NCI-H2081 treated with DMSO at 0.1 percent for 48 hours (cell line): ENCODE data around the gene KCNJ12.
"Not testable (repeated sequence)": the region's sequence is repeated elsewhere in the genome, so short reads cannot be mapped to it uniquely, and the experiment has no call there.

ENCODE experiments used
- DNase-seq: peaks from one replicate; lab custom pipeline; 2025; lab: John Stamatoyannopoulos, UW

Gene KCNJ12

DNA sequence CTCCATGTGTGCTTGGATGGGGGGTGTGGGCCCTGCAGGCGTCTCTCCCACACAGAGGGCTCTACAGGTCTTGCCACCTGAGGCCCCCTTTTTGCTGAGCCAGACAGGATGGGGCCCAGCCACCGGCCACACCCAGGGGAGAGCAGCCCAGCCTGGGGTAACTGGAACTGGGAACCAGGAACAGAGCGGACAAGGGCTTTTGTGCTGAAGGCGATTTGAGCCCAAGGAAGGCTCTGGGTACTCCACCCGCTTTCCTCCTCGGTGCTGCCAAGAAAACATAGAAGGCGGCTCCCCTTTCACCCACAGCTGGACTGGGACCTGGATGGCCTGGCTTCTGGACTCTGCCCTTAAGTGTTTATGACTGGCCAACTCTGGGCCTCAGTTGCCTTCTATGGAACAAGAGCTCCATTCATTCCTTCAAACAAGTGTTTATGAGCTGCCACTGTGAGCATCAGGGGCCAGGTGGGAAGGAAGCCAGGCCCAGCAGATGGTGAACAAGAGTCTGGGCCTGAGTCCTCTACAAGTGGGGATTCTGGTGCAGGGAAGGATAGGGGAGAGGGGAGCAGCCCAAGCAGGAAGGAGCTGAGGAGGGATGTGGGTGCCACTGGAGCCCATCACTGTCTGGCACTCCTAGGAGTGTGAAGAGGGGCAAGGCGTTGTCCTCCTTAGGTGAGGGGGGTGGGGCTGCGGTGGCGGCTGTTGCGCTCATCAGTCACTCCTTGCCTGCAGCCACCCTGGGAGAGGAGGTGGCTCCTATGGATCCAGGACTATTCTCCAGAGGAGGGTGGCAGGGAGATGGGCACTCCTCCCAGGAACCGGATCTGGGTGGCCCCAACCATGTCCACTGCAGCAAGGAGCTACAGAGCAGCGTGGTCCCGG lies 46.4 kb downstream of the KCNJ12 start:
- not testable (repeated sequence) for DNase-seq

DNA sequence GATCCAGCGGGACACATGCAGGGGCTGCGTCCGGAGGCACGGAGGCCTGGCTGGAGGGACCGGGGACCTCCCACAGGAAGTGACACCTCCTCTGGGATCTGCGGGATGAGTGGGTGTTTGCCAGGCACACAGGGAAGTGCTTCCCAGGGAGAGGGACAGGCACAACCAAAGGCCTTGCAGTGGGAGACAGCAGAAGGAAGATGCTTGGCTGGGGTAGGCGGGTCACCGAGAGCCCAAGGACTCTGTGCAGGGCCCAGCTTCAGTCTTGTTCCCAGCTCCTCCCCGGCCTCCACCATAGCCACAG lies 47.0 kb downstream of the KCNJ12 start:
- DNase-seq = not testable (repeated sequence)

GRCh38 chr17:21424697-21425096 lies 48.5 kb downstream of the KCNJ12 start:
- not testable (repeated sequence) for DNase-seq

- no peak for DNase-seq
These were observed 49.2 kb downstream of the KCNJ12 start for GRCh38 chr17:21425321-21425720.

- DNase-seq = no peak
These were observed 49.6 kb downstream of the KCNJ12 start for GRCh38 chr17:21425736-21426135.

DNA sequence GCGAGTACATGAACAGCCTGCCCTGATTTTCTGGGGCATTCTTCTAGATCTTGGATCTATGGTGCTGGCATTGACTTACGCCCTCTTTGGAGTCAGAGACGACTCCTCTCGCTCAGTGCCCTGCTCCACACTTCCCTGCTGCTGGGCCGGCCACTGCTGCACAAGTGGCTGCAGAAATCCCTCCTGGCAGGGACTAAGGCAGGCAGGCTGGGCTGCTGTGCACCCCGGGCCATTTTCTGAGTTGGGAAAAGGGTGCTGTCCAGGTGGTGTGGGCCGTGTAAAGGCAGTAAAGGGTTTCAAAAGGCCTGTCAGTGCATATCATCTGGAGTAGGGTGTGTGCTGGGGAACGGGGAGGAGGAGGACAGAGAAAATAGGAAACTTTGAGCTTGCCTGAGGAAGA lies 50.1 kb downstream of the KCNJ12 start:
- not testable (repeated sequence) for DNase-seq

GRCh38 chr17:21426876-21427275 lies 50.7 kb downstream of the KCNJ12 start:
- DNase-seq = not testable (repeated sequence)

GRCh38 chr17:21427727-21428126 lies 51.6 kb downstream of the KCNJ12 start:
- not testable (repeated sequence) for DNase-seq

- DNase-seq = not testable (repeated sequence)
These were observed 52.7 kb downstream of the KCNJ12 start for GRCh38 chr17:21428752-21429424.

- DNase-seq = not testable (repeated sequence)
These were observed 53.9 kb downstream of the KCNJ12 start for GRCh38 chr17:21429921-21430628.

GRCh38 chr17:21433971-21434370 lies 57.8 kb downstream of the KCNJ12 start:
- not testable (repeated sequence) for DNase-seq

DNA sequence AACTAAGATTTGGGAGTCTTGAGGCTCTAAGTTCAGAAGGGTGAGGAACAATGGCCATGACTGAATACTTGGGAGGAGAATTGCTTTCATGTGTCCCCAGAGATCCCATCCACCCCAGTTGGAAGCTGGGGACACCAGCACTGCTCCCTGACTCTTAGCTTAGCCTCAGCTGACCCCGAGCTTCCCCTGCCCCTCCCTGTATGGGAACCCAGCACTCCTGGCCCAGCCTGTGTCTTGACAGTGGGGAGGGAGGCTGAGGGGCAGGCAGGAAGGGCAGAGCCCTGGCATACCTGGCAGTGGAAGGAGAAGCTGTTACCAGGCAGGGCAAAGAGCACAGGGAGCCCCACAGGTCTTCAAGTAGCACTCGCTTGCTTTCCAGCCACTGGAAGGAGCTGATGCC lies 58.8 kb downstream of the KCNJ12 start:
- DNase-seq = not testable (repeated sequence)

DNA sequence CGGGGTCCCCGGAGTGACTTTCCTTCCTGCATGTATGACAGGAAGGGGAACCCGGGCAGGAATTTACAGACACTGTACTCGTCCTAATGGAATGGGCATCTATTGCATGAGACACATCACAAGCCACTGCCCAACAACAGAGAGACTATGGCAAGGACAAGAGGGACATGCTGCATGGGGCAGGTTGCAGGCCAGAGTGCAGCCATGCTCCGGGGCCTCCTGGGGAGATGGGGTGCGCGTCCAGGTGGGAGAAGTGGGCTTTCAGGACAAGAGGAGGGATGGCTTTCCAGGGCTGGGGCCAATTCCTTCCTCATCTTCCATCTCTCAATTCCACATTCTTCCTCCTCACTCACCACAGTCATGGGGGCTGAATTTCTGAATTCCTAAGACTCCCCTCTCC lies 60.3 kb downstream of the KCNJ12 start:
- DNase-seq = not testable (repeated sequence)

DNA sequence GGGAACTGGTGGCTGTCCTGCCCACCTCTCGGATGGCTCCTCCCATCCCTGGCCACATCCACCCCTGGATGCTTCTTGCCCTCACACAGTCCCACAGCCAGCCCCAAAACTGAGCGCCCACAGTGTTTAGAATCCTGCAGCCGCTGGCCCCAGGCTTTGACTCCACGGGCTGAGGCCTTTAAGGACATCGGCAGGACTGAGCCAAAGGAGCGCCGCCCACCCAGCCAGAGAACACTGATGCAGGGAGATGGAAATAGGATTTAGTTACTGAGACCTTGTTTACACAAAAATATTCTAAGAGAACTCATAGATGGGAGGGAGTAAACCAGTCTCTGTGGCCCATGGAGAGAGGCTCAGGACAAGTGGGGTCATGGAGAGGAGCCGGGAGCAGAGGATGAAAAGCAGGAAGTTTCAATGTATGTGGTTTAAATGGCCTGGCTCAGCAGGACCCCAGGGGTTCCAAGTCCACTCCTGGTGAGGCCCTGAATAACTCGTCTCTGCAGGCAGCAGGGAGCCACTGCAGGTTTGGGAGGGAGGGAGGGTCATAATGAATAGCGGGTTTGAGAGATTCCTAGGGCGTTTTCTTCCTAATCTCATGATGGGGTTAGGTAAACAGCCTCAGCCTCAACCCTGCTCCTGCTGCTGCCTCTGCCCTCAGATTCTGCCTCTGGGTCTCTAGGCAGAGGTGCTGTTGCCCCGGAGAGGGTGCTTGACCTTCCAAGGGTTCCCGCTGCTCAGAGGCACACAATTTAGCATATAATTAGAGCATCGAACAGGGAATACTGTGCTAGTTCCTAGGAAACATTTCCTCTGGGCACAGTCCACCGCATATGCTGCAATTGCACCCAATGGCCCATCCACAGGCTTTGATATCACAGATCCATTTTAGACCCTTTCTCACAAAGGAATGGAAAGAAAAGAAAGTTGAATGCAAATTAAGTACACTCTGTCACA lies 61.0 kb downstream of the KCNJ12 start:
- not testable (repeated sequence) for DNase-seq

DNA sequence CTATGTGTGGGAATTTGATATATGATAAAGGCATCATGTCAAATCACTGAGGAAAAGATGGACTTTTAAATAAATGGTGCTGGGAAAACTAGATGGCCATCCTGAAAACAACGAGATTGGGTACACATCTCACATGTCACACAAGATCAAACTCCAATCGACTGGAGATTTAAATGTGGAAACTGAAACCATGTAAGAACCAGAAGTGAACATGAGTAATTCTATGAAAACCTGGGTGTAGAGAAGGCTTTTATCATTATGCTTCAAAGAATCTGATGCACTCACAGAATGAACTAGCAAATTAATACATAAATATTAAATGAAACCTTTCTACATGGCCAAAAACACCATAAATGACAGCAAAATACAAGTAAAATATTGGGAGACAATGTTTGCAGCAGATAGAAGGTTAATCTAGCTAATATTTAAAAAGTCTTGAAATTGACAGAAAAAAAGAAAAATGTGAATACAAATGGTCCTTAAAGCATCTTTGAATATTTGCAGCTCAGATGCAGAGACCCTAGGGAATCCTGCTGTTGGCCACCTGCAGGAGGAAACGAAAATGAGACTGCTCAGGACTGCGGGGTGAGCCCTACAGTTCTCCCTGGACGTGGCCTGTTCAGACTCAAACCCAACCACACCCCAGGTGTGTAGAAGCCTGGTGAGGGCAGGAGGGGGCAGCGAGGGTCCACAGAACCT lies 62.3 kb downstream of the KCNJ12 start:
- DNase-seq = not testable (repeated sequence)

GRCh38 chr17:21439015-21439336 lies 62.8 kb downstream of the KCNJ12 start:
- DNase-seq = not testable (repeated sequence)

DNA sequence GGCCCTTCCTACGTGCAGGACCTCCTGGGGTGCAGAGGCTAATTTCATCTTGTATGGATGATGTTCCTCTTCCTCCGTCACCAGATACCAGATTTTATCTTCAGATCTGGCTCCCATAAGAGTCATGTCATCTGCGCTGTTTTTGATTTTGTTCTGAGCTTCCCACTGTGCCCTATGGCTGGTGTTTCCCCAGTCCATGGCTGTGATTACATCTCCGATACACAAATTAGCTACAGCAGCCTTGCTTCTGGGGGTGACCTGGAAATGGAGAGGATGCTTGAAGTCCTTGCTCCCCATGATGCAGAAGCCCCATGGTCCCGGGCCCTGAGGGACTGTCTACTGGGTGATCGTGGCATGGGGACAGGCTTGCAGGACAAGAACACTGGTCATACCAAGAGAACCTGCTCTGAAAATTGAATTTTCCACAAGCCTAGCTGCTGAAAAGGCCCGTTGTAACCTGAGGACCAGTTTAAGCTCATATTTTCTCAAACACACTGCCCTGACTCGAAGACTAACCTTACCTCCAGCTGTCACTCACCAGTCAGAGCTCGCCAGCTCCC lies 69.0 kb downstream of the KCNJ12 start:
- no peak for DNase-seq

- not testable (repeated sequence) for DNase-seq
These were observed 71.4 kb downstream of the KCNJ12 start for GRCh38 chr17:21447552-21447951.

- not testable (repeated sequence) for DNase-seq
These were observed 73.7 kb downstream of the KCNJ12 start for GRCh38 chr17:21449891-21450290.

GRCh38 chr17:21451975-21452374 lies 75.8 kb downstream of the KCNJ12 start:
- DNase-seq = no peak
